H1 (cell line): Measurements from ENCODE around the gene ARNT2. TPM values are rescaled to one million over a fixed set of nuclear protein-coding genes. Genes with fewer than 3 reads are reported as not detected.

Experiments
- CTCF ChIA-PET: fragments of 300-600 bp; sonication (Branson Sonifier 250); formaldehyde crosslinking; loops from one replicate; lab custom pipeline; 2021; ENCODE audit not compliant: partially characterized antibody; lab: Charles Lee
- POLR2A ChIA-PET: fragments of 300-600 bp; sonication (Branson Sonifier 250); formaldehyde crosslinking; loops from one replicate; lab custom pipeline; 2021; ENCODE audit warnings: inconsistent platforms; ENCODE audit not compliant: partially characterized antibody; lab: Charles Lee
- DNase-seq, 2 experiments: peaks; one replicate each; pipeline versions ENCODE4 v3.0.0 to v3.0.0-alpha.2; 2010 to 2022; ENCODE audit warnings: low spot score in 2 of 2, low read depth in 1 of 2, mixed read lengths in 1 of 2
- FAIRE-seq: peaks from 2 replicates; lab custom pipeline; 2011; peaks lifted over from hg19 to GRCh38; lab: Jason Lieb, UNC
- H2AFZ ChIP-seq: 2 replicates; pipeline ENCODE4 v1.8.1; 2012; ENCODE audit warnings: low read length, inconsistent platforms
- H2AK5ac ChIP-seq: 2 replicates; pipeline ENCODE4 v1.6.1; 2013; ENCODE audit warnings: low read depth, low read length
- H2BK120ac ChIP-seq: replicated peaks from 2 replicates; pipeline ENCODE3; 2013; ENCODE audit warnings: low read depth, low read length, inconsistent platforms
- H2BK12ac ChIP-seq: 2 replicates; pipeline ENCODE4 v1.6.1; 2013; ENCODE audit warnings: low read depth, low read length
- H2BK15ac ChIP-seq: 2 replicates; pipeline ENCODE4 v1.6.1; 2013; ENCODE audit warnings: low read length
- H2BK20ac ChIP-seq: 2 replicates; pipeline ENCODE4 v1.6.1; 2013; ENCODE audit warnings: low read length
- H2BK5ac ChIP-seq: 2 replicates; pipeline ENCODE4 v1.6.1; 2013; ENCODE audit warnings: low read depth, low read length
- H3K14ac ChIP-seq: 2 replicates; pipeline ENCODE4 v1.6.1; 2013; ENCODE audit warnings: inconsistent platforms; ENCODE audit not compliant: insufficient read length
- H3K18ac ChIP-seq: 2 replicates; pipeline ENCODE4 v1.6.1; 2013; ENCODE audit warnings: low read length; ENCODE audit errors: extremely low read depth
- H3K23ac ChIP-seq: 2 replicates; pipeline ENCODE4 v1.6.1; 2013; ENCODE audit warnings: inconsistent platforms; ENCODE audit not compliant: insufficient read length
- H3K23me2 ChIP-seq: 2 replicates; pipeline ENCODE4 v1.6.1; 2013; ENCODE audit warnings: low read depth, low read length
- H3K27ac ChIP-seq: 2 replicates; pipeline ENCODE4 v1.6.1; 2011; ENCODE audit warnings: low read depth, low read length, inconsistent platforms
- H3K27me3 ChIP-seq, 4 experiments: replicated peaks in 1 of 4; 1 replicate in 1 of 4; 2 replicates in 3 of 4; pipeline versions ENCODE4 v1.6.1 to v1.8.1; 2011 to 2013; ENCODE audit warnings: low read length in 3 of 4, mild to moderate bottlenecking in 3 of 4, inconsistent platforms in 2 of 4, mixed read lengths in 2 of 4, moderate library complexity in 1 of 4; ENCODE audit not compliant: control insufficient read depth in 3 of 4, insufficient read depth in 3 of 4; ENCODE audit errors: extremely low read depth in 1 of 4
- H3K36me3 ChIP-seq, 4 experiments: 2 replicates each; pipeline versions ENCODE4 v1.6.1 to v1.8.1; 2011 to 2013; ENCODE audit warnings: mild to moderate bottlenecking in 4 of 4, low read length in 3 of 4, moderate library complexity in 2 of 4, control low read depth in 1 of 4, inconsistent platforms in 1 of 4; ENCODE audit not compliant: insufficient read depth in 4 of 4, control insufficient read depth in 2 of 4
- H3K4ac ChIP-seq: replicated peaks from 2 replicates; pipeline ENCODE3; 2013; ENCODE audit warnings: low read length, low read depth, mixed read lengths, inconsistent platforms; ENCODE audit not compliant: insufficient read length
- H3K4me1 ChIP-seq, 4 experiments: replicated peaks in 1 of 4; 1 replicate in 1 of 4; 2 replicates in 3 of 4; pipeline versions ENCODE4 v1.6.1 to v1.8.1; 2011 to 2013; ENCODE audit warnings: low read length in 3 of 4, inconsistent platforms in 2 of 4, mixed read lengths in 1 of 4; ENCODE audit not compliant: insufficient read depth in 4 of 4, control insufficient read depth in 3 of 4
- H3K4me2 ChIP-seq, 2 experiments: 2 replicates each; pipeline versions ENCODE4 v1.6.1 to v1.8.1; 2011 to 2013; ENCODE audit warnings: low read depth in 2 of 2, low read length in 2 of 2, control low read depth in 1 of 2, inconsistent platforms in 1 of 2, mild to moderate bottlenecking in 1 of 2; ENCODE audit not compliant: insufficient read depth in 1 of 2
- H3K4me3 ChIP-seq, 4 experiments: fragments of 200-600, 300-600 bp in 1 of 4; sonication (generic), shearing (Covaris generic), sonication (Bioruptor Twin) in 1 of 4; 2 replicates each; pipeline versions ENCODE4 v1.5.1 to v1.8.1; 2011 to 2016; ENCODE audit warnings: low read length in 4 of 4, low read depth in 3 of 4, control low read depth in 2 of 4, inconsistent platforms in 2 of 4, mild to moderate bottlenecking in 2 of 4, mixed read lengths in 1 of 4, moderate library complexity in 1 of 4; ENCODE audit not compliant: insufficient read depth in 2 of 4; ENCODE audit errors: extremely low read depth in 1 of 4
- H3K56ac ChIP-seq: replicated peaks from 2 replicates; pipeline ENCODE3; 2013; ENCODE audit warnings: low read depth, mild to moderate bottlenecking, mixed read lengths, low read length, inconsistent platforms; ENCODE audit not compliant: insufficient read length
- H3K79me1 ChIP-seq: 2 replicates; pipeline ENCODE4 v1.6.1; 2013; ENCODE audit warnings: low read depth, low read length, control low read depth
- H3K79me2 ChIP-seq, 2 experiments: 2 replicates each; pipeline versions ENCODE4 v1.6.1 to v1.8.1; 2012 to 2013; ENCODE audit warnings: low read length in 2 of 2, mild to moderate bottlenecking in 2 of 2, inconsistent platforms in 1 of 2; ENCODE audit not compliant: insufficient read depth in 2 of 2, control insufficient read depth in 1 of 2
- H3K9ac ChIP-seq, 4 experiments: replicated peaks in 1 of 4; 1 replicate in 1 of 4; 2 replicates in 3 of 4; pipeline versions ENCODE4 v1.6.1 to v1.8.1; 2011 to 2013; ENCODE audit warnings: low read depth in 3 of 4, low read length in 3 of 4, control low read depth in 2 of 4, mild to moderate bottlenecking in 2 of 4, moderate library complexity in 2 of 4, inconsistent platforms in 1 of 4; ENCODE audit errors: extremely low read depth in 1 of 4
- H3K9me3 ChIP-seq, 2 experiments: 2 replicates each; pipeline versions ENCODE4 v1.6.1 to v1.8.1; 2012 to 2013; ENCODE audit warnings: mild to moderate bottlenecking in 2 of 2, moderate library complexity in 2 of 2, control low read depth in 1 of 2, inconsistent platforms in 1 of 2, low read depth in 1 of 2, low read length in 1 of 2, mixed read lengths in 1 of 2; ENCODE audit not compliant: insufficient read depth in 2 of 2
- H4K20me1 ChIP-seq, 2 experiments: replicated peaks in 1 of 2; 2 replicates each; pipeline versions ENCODE3 to v1.8.1; 2011 to 2013; ENCODE audit warnings: inconsistent platforms in 2 of 2, low read length in 2 of 2, mild to moderate bottlenecking in 1 of 2; ENCODE audit not compliant: insufficient read depth in 2 of 2, control insufficient read depth in 1 of 2
- H4K5ac ChIP-seq: 2 replicates; pipeline ENCODE4 v1.6.1; 2013; ENCODE audit warnings: low read length, low read depth, mixed read lengths, inconsistent platforms; ENCODE audit not compliant: insufficient read length
- H4K8ac ChIP-seq: 2 replicates; pipeline ENCODE4 v1.8.0; 2013; ENCODE audit warnings: mild to moderate bottlenecking, moderate library complexity, low read length, inconsistent platforms; ENCODE audit not compliant: insufficient read depth; ENCODE audit errors: extremely low read depth
- H4K91ac ChIP-seq: replicated peaks from 2 replicates; pipeline ENCODE3; 2013; ENCODE audit warnings: low read length, mixed read lengths, inconsistent platforms; ENCODE audit not compliant: insufficient read length
- E2F6 ChIP-seq: IDR thresholded peaks from 2 replicates; pipeline ENCODE4 v1.6.1; 2012; ENCODE audit warnings: inconsistent platforms
- GTF2F1 ChIP-seq: IDR thresholded peaks from 2 replicates; pipeline ENCODE4 v1.6.1; 2012; ENCODE audit warnings: low read depth, low read length, improper control_type of control experiment, borderline replicate concordance
- JUND ChIP-seq: IDR thresholded peaks from 2 replicates; pipeline ENCODE4 v1.6.1; 2011; ENCODE audit warnings: mild to moderate bottlenecking, improper control_type of control experiment, low read length
- KDM4A ChIP-seq: IDR thresholded peaks from one replicate; pipeline ENCODE4 v1.7.1; 2012; ENCODE audit warnings: low read depth, mild to moderate bottlenecking, moderate library complexity, low read length, inconsistent platforms; ENCODE audit not compliant: severe bottlenecking
- NRF1 ChIP-seq: IDR thresholded peaks from 2 replicates; pipeline ENCODE4 v1.6.1; 2011; ENCODE audit warnings: mild to moderate bottlenecking, low read depth, low read length, improper control_type of control experiment
- RBBP5 ChIP-seq: IDR thresholded peaks from 2 replicates; pipeline ENCODE4 v1.7.1; 2012; ENCODE audit warnings: low read depth, mild to moderate bottlenecking, inconsistent platforms, low read length, moderate library complexity, borderline replicate concordance
- RNF2 ChIP-seq: fragments of 200-900, 300-1000 bp; sonication (generic); IDR thresholded peaks from 2 replicates; pipeline ENCODE4 v1.7.1; 2016; ENCODE audit warnings: borderline replicate concordance, low read depth, mild to moderate bottlenecking, antibody characterized with exemption, low read length; ENCODE audit not compliant: poor library complexity, severe bottlenecking; ENCODE audit errors: missing control alignments
- SUZ12 ChIP-seq: fragments of 200-600 bp; sonication (generic); IDR thresholded peaks from 2 replicates; pipeline ENCODE4 v1.6.1; 2012; ENCODE audit warnings: mild to moderate bottlenecking, inconsistent platforms, low read length, moderate library complexity, mixed read lengths
- TBP ChIP-seq: IDR thresholded peaks from 2 replicates; pipeline ENCODE4 v1.6.1; 2011; ENCODE audit warnings: low read depth, low read length, improper control_type of control experiment
- YY1 ChIP-seq: IDR thresholded peaks from 2 replicates; pipeline ENCODE4 v1.6.1; 2011; ENCODE audit warnings: low read depth, mild to moderate bottlenecking, low read length
- WGBS, 2 experiments: shearing (Covaris generic) in 1 of 2; methylation state at CpG; one replicate each; pipeline versions ENCODE4 v1.1.6 to v1.1.7; 2013 to 2015; ENCODE audit warnings: low lambda C conversion rate in 2 of 2, mixed read lengths in 2 of 2, inconsistent platforms in 1 of 2, low coverage in 1 of 2, missing lambda C conversion rate in 1 of 2; ENCODE audit not compliant: insufficient replicate concordance in 2 of 2, insufficient coverage in 1 of 2, insufficient read length in 1 of 2; ENCODE audit errors: extremely low coverage in 1 of 2, missing lambda C conversion rate in 1 of 2; 5-methylcytosine and 5-hydroxymethylcytosine counted together
- polyA plus RNA-seq, 7 experiments: library from polyadenylated mRNA; depleted of rRNA in 3 of 7; stranded (reverse) in 5 of 7; unstranded in 2 of 7; fragments of >200 nt in 5 of 7; fragments of 200-250 nt in 2 of 7; gene quantifications; 1 replicate in 5 of 7; 2 replicates in 1 of 7; 4 replicates in 1 of 7; pipeline versions ENCODE4 v1.2.1 to v1.2.3, GENCODE V29; 2011 to 2013; ENCODE audit warnings: missing spikeins in 2 of 7, mixed read lengths in 2 of 7
- total RNA-seq: library from RNA; stranded (reverse); fragmentation: NEBNext Ultra II Directional; extraction: Animal tissue kit (Norgen Biotek cat#: 25700); gene quantifications from 2 replicates; pipeline ENCODE4 v1.2.1, GENCODE V29; 2021

ARNT2 gene
- total and polyA plus RNA-seq, 2 of the 8 experiments (the other 6 are each of a cell fraction or from before 2014, with no cell fraction given): 9.5 to 14.6 TPM

- no peak overlapping the region for H3K4me2 ChIP-seq
- H3K27me3 ChIP-seq: no peaks in the 10 kb centered on the region
- no peak overlapping the region for H3K23ac ChIP-seq
- no peaks in the 10 kb centered on the region for H3K79me2 ChIP-seq
- no peak overlapping the region for H2AFZ ChIP-seq
- H3K79me1 ChIP-seq: no peaks in the 10 kb centered on the region; the same call in 1 of the 2 replicates
- FAIRE-seq (no peak), DNase-seq (no peak)
- no peaks in the 10 kb centered on the region for H3K23me2 ChIP-seq
- H4K8ac ChIP-seq: no peak overlapping the region
- no peak overlapping the region for H3K56ac ChIP-seq
- POLR2A ChIA-PET: no interaction called here
- H2BK12ac ChIP-seq: no peak overlapping the region
- no peak overlapping the region for H3K4me3 ChIP-seq
- no peaks in the 10 kb centered on the region for H4K20me1 ChIP-seq
- H2BK120ac ChIP-seq: no peak overlapping the region
- CTCF ChIA-PET: no interaction called here
- no peak for TF ChIP-seq JUND
- no peak for TF ChIP-seq GTF2F1
- no peak for TF ChIP-seq YY1
- TF ChIP-seq KDM4A: no peak
- no peak for TF ChIP-seq TBP
- TF ChIP-seq RNF2: no peak
- no peak for TF ChIP-seq SUZ12
- TF ChIP-seq E2F6: no peak
- no peak for TF ChIP-seq NRF1
- TF ChIP-seq RBBP5: no peak
- H3K4me1 ChIP-seq: peaks cover 0 to 4% (median under 1%) of the 10 kb centered on the region in 4 experiments; a peak in 3 of 7 replicates
- no peak overlapping the region for H2AK5ac ChIP-seq
- no peaks in the 10 kb centered on the region for H3K9me3 ChIP-seq
- 90% methylated on average over 3 of the region's 3 CpGs; no CpG with 5 or more reads in 1 of the 2 experiments for WGBS, 2 experiments
- H4K5ac ChIP-seq: no peak overlapping the region
- H3K27ac ChIP-seq: no peak overlapping the region
- no peak overlapping the region for H3K4ac ChIP-seq
- no peak overlapping the region for H2BK5ac ChIP-seq
- H3K18ac ChIP-seq: no peak overlapping the region
- no peaks in the 10 kb centered on the region for H3K36me3 ChIP-seq
- H4K91ac ChIP-seq: no peak overlapping the region
- H2BK15ac ChIP-seq: no peak overlapping the region; the same call in 1 of the 2 replicates
- no peak overlapping the region for H3K14ac ChIP-seq
- H2BK20ac ChIP-seq: no peak overlapping the region
- no peak overlapping the region for H3K9ac ChIP-seq
Measured at GRCh38 chr15:80395616-80396015, 8.6 kb upstream of the ARNT2 start.
